Measurements from ENCODE around the gene TBC1D22A.

The TBC1D22A gene

GRCh38 chr22:47149976-47150375, 387.5 kb downstream of the TBC1D22A start:
- no peak for DNase-seq

GRCh38 chr22:47150426-47150825, 388.0 kb downstream of the TBC1D22A start:
- no peak for DNase-seq

GRCh38 chr22:47151064-47151463, 388.6 kb downstream of the TBC1D22A start:
- DNase-seq = no peak

DNA sequence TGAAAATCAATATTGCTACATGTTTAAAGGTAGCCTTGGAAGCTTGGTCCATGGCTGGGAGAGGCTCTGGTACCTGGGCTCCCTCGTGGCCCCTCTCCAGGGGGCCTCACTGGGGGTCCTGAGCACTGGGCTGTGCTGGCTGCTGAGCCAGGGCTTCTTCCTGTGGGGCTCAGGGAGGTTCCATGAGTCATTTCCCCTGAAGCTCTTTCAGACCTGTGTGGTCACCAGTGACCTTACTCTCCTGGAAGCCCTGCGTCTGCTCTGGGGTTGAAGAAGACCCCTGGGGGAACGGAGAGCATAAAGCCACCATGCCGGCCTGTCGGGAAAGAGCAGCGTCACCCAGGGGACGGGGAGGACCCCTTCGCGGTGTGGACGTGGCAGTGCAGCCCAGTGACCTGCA, 389.0 kb downstream of the TBC1D22A start:
- no peak for DNase-seq

DNA sequence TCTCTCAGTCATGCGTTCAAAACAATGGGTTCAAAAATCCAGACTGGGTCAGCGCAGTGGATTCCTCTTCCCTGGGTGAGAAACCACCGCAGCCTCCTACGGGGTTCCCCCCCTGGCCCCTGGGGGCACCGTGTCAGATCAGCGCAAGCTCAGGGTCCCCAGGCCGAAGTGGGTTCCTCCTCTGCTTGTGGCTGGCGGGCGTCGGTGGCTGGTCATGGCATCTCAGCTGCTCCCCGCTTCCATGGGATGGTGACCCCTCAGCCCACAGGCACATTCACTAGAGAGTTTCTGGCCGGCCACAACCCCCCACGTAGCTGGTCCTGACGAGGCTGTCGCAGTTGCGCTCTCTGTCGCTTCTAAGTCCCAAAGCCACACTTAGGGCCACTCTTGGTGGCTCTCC, 389.8 kb downstream of the TBC1D22A start:
- no peak for DNase-seq

- DNase-seq = no peak
These were observed 390.5 kb downstream of the TBC1D22A start for GRCh38 chr22:47152938-47153337.

DNA sequence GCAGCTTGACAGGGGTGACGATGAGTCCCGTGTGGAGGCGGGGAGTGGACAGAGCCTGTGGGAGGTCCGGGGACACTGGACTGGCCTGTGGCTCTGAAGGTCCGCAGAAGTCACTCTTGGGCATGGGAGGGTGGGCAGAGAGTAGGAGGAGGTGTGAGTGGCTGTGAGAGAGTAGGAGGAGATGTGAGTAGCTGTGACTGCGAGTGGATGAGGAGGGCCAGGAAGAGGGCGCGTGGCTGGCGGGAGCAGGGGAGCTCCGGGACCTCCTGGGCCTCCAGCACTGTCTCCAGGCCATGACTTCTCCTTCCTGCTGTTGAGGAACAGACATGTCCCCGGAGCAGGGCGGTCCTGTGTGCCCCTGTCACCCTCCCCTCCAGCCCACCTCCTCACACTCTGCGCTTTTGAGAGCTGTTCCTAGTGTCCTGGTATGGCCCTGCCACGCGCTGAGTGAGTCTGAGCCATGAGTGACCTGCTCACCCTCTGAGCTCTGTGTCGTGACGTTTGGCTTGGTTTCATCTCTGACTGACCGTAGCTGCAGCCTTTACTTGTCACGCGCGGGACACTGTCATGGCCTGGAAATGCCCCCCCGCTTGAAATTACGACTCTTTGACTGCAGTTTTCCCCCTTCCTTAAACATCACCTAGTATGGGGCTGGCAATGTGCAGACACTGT, 391.5 kb downstream of the TBC1D22A start:
- DNase-seq = no peak

DNA sequence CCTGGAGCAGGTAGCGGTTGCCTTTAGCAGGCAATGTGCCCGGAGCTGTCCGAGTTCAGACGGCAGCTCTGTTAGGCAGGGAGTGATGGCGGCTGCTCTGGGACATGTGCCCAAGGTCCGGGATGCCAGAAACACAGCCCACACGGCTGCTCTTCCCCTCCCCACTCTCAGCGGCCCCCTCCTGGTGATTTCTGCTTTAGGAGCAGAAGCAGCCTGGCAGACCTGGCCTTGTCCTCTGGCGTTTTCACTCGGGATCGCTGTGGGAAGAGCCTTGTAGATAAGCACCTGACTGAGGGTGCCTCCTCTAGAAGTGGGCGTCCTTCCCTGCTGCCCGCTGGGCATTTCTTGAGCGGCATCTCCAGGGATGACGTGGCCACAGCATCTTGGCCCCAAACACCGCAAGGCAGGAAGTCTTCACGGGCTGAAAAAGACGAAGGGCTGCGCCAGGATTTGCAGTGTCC, 392.2 kb downstream of the TBC1D22A start:
- peak in 1 of 2 experiments; percentile 3 for DNase-seq

- no peak for DNase-seq
These were observed 392.9 kb downstream of the TBC1D22A start for GRCh38 chr22:47155131-47155885.

- DNase-seq = no peak
These were observed 393.5 kb downstream of the TBC1D22A start for GRCh38 chr22:47155912-47156311.

GRCh38 chr22:47156352-47157092, 394.1 kb downstream of the TBC1D22A start:
- DNase-seq = no peak

- DNase-seq = no peak
These were observed 394.6 kb downstream of the TBC1D22A start for GRCh38 chr22:47157093-47157420.

DNA sequence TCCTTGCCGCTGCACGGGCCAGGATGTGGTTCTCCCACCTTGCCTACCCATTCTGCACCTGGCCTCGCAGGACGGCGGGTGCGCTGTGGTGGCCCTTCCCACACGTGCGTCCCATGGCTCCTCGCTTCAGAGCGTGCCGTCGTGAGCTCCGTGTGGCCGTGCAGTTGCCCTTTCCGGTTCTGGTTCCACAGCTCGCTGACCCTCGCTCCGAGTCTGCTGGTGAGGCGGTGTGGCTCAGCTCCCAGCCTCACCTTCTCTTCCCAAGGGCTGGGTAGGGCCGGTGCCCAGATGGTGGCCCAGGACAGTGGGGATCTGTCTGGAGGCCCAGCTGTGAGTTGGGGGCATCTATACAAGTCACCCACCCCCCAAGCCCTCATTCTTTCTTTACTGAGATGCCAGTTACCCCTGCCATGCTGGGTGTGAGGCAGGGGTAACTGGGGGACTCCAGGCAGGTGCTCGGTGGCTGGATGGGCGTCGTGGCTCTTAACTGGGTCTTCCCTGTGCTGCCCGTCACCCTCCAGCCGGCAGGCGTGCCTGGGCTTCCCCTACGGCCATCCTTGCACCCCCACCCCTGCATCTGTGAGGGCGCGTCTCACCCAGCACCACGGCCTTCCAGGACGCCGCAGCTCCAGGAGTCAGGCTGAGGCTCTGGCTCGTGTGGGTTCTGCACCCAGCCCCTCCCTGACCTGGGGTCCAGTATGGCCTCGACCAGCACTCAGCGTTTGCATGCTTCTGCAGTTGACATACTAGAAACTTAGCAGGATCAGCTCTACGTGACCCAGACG, 395.2 kb downstream of the TBC1D22A start:
- DNase-seq = no peak

DNA sequence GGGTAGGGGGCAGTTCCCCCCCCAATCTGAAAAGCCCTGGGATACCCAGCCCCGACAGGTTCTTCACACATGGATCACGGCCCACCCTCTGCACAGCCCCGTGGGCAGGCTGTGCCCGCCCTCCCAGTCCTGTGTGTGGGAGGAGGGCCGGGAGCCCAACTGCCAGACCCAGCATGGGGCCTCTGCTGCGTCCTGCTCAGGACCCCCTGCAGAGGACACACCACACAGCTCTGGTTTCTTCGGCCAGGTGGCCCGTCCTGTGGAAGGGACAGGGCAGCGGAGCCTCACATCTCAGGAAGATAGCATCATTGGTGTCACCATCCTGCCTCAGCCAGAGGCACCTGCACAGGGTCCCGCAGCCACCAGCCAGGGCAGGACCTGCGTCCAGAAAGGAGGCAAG, 396.0 kb downstream of the TBC1D22A start:
- DNase-seq = no peak

DNA sequence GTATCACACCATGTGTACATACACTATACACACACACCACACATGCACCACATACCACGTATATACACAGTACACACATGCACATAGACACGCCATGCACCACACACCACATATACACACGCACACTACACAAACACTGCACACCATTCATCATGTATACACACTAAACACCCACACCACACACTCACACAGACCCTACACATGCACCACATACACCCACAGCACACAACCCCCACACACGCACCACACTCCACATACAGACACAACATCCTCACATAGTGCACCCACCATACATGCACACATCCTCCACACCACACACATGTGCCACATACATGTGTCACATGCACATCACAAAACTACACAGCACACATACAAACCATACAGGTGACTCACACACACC, 397.1 kb downstream of the TBC1D22A start:
- no peak for DNase-seq

DNA sequence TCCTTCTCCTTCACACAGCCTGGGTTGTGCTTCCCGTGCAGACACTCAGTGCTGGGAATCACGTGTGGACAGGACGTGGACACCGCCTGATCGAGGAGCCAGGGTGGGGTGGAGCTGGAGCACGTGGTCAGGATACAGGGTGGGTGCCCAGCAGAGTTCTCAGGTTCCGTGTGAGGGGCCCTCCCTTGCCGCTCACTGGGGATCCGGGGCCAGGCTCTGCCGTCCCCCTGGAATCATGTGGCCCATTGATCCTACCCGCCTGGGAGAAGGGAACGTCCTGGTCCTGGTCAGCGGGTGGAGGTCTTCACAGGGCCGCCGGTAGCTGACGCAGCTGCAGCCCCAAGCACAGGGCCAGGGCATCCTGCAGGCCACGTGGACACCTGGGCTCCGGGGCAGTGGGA, 397.7 kb downstream of the TBC1D22A start:
- DNase-seq = no peak

DNA sequence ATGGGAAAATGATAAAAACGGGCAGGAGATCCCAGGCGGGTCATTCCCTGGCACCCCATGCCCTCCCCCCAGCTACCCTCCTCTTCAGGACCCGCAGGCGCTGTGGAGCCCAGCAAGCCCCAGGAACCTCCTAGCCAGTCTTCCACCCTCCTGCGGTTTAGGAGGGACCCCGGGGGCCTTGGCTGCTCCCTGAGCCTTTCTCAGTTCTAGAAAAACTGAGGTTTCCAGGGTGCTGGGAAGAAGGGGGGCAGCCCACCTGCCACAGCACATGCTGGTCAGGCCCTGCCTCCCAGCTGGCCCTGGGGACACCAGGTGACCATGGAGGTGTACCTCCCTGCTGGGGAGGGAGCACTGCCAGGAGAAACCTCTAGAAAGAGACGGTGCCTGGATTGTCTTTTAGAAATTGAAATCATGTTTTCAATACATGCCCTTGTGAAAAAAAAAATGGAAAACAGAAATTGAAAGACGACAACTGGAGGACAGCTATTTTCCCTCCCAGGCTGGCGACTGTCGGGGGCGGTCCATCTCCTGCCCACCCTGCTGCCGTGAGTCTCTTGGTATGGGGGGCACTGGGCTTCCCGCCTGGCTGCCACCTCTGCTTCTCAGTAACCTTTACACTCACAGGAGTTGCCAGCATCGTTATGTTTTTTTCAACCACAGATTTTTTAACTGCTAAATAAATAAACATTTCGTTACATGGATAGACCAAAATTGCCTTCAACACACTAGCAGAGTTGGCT, 398.5 kb downstream of the TBC1D22A start:
- no peak for DNase-seq

GRCh38 chr22:47161631-47162030, 399.2 kb downstream of the TBC1D22A start:
- peak in 1 of 2 experiments; percentile 45 for DNase-seq

DNA sequence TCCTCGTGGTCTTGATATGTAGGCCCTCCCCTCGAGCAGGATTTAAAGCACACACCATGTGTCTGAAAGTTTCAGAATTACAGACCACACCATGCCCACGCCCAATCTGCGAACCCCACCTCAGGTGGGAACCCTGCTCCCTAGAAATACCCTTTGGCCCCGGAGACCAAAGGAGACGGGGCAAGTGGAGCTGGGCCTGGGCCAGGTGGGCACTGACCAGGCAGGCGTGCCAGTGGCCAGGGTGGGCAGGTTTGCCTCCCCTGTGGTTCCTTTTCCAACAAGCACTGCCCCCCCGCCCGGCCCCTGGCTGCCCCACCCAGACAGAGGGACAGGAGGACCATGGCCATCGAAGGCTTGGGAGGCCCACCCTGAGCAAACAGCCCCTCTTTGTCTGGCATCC, 400.4 kb downstream of the TBC1D22A start:
- DNase-seq = no peak

GRCh38 chr22:47163481-47163855, 401.0 kb downstream of the TBC1D22A start:
- DNase-seq = no peak

DNA sequence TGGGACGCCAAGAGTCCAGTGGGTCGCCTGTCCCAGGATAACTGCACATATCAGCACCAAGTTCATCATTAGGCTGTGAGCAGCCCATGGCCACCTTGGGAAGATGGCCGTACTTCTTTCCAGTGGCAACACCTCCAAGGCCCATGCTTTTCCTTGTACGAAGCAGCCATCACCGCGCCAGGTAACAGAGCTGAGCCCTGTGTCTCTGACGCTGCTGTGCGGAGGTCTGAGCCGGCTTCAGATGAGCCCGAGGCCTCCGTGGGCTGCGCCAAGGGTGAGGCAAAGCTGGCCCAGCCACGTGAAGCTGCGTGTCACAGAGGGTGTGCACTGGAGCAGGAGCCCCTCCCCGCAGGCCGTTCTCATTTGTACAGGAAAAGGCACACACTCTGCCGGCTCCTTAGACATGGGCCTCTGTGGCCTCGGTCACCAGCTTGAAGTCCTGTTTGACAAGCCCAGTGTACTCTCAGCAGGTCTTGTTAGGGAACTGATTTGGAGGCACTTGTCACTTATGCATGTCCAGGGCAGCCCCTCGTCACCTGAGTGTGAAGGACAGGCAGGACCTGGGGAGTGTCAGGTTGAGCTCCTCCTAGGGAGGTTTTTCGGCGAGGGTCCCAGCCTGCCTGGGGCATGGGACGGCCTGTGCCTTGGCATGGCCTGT, 401.5 kb downstream of the TBC1D22A start:
- no peak for DNase-seq
